Erythroblast (primary cell): ENCODE results near the gene TMOD2.

Experiments
- GATA1 ChIP-seq: IDR thresholded peaks from 2 replicates; pipeline ENCODE4 v1.6.1; 2011; ENCODE audit warnings: low read depth, mild to moderate bottlenecking, control low read depth, low read length, moderate library complexity
- POLR2A ChIP-seq: IDR thresholded peaks from 2 replicates; pipeline ENCODE4 v1.6.1; 2011; ENCODE audit warnings: mild to moderate bottlenecking, low read length

GRCh38 chr15:51736751-51737521 lies 14.5 kb upstream of the TMOD2 start:
- peak; percentile 63 for TF ChIP-seq POLR2A
- no peak for TF ChIP-seq GATA1
